Lower leg skin (tissue), 3 donors: ENCODE results near the gene NOTCH2.

Source experiments
- POLR2A ChIP-seq, 2 donors: fragments of 450-650 bp; IDR thresholded peaks; one replicate each; pipeline ENCODE4 v1.6.1; 2016 to 2017; ENCODE audit warnings: antibody characterized with exemption in 2 of 2, mild to moderate bottlenecking in 1 of 2, moderate library complexity in 1 of 2
- TF ChIP-seq, protein P1 (sequence below), 3 donors: fragments of 450-650 bp; IDR thresholded peaks; one replicate each; pipeline ENCODE4 v1.5.1; 2016; ENCODE audit warnings: antibody characterized with exemption in 3 of 3, mild to moderate bottlenecking in 3 of 3, moderate library complexity in 2 of 3

DNA sequence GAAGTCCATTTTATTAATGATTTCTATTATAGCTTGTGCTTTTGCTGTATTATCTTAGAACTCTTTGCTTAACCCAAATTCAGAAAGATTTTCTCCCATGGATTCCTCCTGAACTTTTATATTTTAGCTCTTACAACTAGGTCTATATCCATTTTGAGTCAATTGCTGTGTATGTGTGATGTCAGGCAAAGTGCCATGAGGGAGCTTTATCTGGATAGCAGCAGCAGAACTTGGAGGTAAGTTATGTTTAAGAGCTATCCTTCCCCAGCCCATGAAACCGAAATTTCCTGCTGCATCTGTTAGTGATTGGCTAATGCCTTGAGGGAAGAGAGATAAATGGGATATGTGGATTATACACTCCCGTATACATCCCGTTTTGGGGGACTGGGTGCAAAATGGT, 203.0 kb downstream of the NOTCH2 start:
- TF ChIP-seq, protein P1, sequence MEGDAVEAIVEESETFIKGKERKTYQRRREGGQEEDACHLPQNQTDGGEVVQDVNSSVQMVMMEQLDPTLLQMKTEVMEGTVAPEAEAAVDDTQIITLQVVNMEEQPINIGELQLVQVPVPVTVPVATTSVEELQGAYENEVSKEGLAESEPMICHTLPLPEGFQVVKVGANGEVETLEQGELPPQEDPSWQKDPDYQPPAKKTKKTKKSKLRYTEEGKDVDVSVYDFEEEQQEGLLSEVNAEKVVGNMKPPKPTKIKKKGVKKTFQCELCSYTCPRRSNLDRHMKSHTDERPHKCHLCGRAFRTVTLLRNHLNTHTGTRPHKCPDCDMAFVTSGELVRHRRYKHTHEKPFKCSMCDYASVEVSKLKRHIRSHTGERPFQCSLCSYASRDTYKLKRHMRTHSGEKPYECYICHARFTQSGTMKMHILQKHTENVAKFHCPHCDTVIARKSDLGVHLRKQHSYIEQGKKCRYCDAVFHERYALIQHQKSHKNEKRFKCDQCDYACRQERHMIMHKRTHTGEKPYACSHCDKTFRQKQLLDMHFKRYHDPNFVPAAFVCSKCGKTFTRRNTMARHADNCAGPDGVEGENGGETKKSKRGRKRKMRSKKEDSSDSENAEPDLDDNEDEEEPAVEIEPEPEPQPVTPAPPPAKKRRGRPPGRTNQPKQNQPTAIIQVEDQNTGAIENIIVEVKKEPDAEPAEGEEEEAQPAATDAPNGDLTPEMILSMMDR (IDR thresholded peaks at IDR 0.05) = no peak
- TF ChIP-seq POLR2A (IDR thresholded peaks at IDR 0.05) = no peak
